ENCODE measurements around the gene RPTOR. TPM values are rescaled to one million over a fixed set of nuclear protein-coding genes. Genes with fewer than 3 reads are reported as not detected.

Gene RPTOR
- total RNA-seq, 1 experiment from 2014 or later = 25.1 TPM

DNA sequence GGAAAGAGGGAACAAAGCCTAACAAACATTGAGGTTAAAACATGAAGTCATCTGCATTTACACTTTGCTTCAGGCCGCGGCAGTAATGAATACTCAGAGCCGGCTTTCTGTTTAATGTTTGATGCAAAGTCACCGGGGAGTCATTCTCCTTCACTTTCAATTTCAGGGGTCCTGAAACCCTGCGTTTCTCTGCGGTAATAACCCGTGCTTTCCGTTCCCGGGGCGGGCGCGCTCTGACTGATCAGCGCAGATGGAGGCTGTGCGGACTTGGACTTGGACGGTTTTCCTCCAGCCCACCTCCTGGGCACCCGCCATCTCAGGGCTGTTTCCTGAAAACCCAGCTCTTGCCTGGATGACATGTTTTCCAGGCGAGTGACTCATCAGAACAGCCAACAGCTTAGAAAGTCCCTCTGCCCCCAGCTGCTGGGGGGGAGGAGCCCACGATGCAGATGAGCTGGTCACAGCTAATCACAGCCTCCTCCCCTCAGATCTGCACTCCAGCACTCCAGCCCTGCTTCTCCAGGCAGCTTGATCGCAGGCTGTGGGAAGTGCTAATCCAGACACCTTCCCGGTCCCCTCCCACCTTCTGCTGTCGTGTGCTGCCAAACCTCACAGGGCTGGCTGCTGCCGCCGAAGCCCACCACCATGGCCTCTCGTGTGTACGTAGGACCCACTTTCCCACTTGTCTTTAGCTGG is 288.4 kb downstream of the RPTOR start:
- no peaks in the 10 kb centered on the region for H3K9me3 ChIP-seq (ENCODE audit: control insufficient read depth, low read depth, low read length)
- no peak overlapping the region for H3T11ph ChIP-seq (ENCODE audit: low read length)
- no CpG with 5 or more reads among the region's 25 CpGs for whole genome bisulfite sequencing (ENCODE audit: extremely low coverage, insufficient read length, low lambda C conversion rate)
- peaks cover 2% of the 10 kb centered on the region; the same call in 1 of the 2 replicates for H3K4me1 ChIP-seq (ENCODE audit: insufficient read depth, low read length)
- Mint-ChIP-seq H3K9me3 (no peaks in the 10 kb centered on the region; a peak in 1 of 5 replicates), H3K27ac (peak overlapping the region; percentile 71 to 99 (median 92)), H3K27me3 (ENCODE audit: low read depth) (peaks cover 21% of the 10 kb centered on the region), H3K36me3 (ENCODE audit: insufficient read depth in 1 of 3, low read depth in 3 of 3) (peaks cover 0 to 4% (median 0%) of the 10 kb centered on the region in 3 experiments; a peak in 1 of 7 replicates), H3K4me3 (peak overlapping the region; percentile 65 to 68), H3K4me1 (peaks cover 35% of the 10 kb centered on the region in 2 experiments)
- H2BK120ac ChIP-seq (ENCODE audit: low read depth, low read length, poor library complexity, severe bottlenecking) = no peak overlapping the region
- H4K20me1 ChIP-seq (ENCODE audit: control insufficient read depth, insufficient read depth, insufficient read length) = peaks cover under 1% of the 10 kb centered on the region
- H3K27me3 ChIP-seq (ENCODE audit: insufficient read depth, low read length) = no peaks in the 10 kb centered on the region
- H3K79me2 ChIP-seq (ENCODE audit: insufficient read depth, low read length) = no peaks in the 10 kb centered on the region
- H3K4ac ChIP-seq (ENCODE audit: low read depth, low read length) = no peak overlapping the region
- H3K23ac ChIP-seq (ENCODE audit: insufficient read length, low read depth, low read length) = no peak overlapping the region
- H4K91ac ChIP-seq (ENCODE audit: insufficient read length, low read depth, low read length) = no peak overlapping the region
- peak overlapping the region; percentile 47 for H3K9ac ChIP-seq (ENCODE audit: extremely low read depth, insufficient read length, low read length)
- H2AK5ac ChIP-seq (ENCODE audit: insufficient read length, low read length) = no peak overlapping the region
- no peak overlapping the region for H4K8ac ChIP-seq (replicated peaks; ENCODE audit: insufficient read length, low read depth, low read length)
- H3K14ac ChIP-seq (ENCODE audit: insufficient read depth, low read length) = peak overlapping the region; percentile 64; the same call in 1 of the 2 replicates
- peak; percentile 99 for DNase-seq
- peak overlapping the region; percentile 65 for H3K18ac ChIP-seq (ENCODE audit: insufficient read length, low read depth, low read length)
- H3K79me1 ChIP-seq (ENCODE audit: insufficient read depth, low read depth, low read length, poor library complexity, severe bottlenecking) = no peaks in the 10 kb centered on the region
- TF ChIP-seq, protein P1, sequence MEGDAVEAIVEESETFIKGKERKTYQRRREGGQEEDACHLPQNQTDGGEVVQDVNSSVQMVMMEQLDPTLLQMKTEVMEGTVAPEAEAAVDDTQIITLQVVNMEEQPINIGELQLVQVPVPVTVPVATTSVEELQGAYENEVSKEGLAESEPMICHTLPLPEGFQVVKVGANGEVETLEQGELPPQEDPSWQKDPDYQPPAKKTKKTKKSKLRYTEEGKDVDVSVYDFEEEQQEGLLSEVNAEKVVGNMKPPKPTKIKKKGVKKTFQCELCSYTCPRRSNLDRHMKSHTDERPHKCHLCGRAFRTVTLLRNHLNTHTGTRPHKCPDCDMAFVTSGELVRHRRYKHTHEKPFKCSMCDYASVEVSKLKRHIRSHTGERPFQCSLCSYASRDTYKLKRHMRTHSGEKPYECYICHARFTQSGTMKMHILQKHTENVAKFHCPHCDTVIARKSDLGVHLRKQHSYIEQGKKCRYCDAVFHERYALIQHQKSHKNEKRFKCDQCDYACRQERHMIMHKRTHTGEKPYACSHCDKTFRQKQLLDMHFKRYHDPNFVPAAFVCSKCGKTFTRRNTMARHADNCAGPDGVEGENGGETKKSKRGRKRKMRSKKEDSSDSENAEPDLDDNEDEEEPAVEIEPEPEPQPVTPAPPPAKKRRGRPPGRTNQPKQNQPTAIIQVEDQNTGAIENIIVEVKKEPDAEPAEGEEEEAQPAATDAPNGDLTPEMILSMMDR (conservative IDR thresholded peaks at IDR 0.05) = no peak
- H3K56ac ChIP-seq (ENCODE audit: insufficient read length, low read depth, low read length) = no peak overlapping the region
- H2AFZ ChIP-seq (ENCODE audit: low read length) = no peak overlapping the region
- H3K23me2 ChIP-seq (ENCODE audit: insufficient read length, low read depth, low read length, poor library complexity, severe bottlenecking) = no peaks in the 10 kb centered on the region
- H4K5ac ChIP-seq (ENCODE audit: insufficient read length, low read depth, low read length) = no peak overlapping the region
- H2BK5ac ChIP-seq (ENCODE audit: insufficient read length, low read length) = no peak overlapping the region
- H3K27ac ChIP-seq (ENCODE audit: insufficient read length, low read depth, low read length) = no peak overlapping the region
- no peak overlapping the region for H2BK15ac ChIP-seq (ENCODE audit: low read depth, low read length)
- H3K4me2 ChIP-seq (ENCODE audit: insufficient read depth, insufficient read length, low read length) = peak overlapping the region; percentile 49
- H2BK20ac ChIP-seq (ENCODE audit: low read depth, low read length, poor library complexity, severe bottlenecking) = no peak overlapping the region
- H2BK12ac ChIP-seq (ENCODE audit: insufficient read length, low read depth, low read length) = no peak overlapping the region

All from H9 (cell line).